GM12878 (cell line): ENCODE results near the gene OPCML.

ENCODE experiments used
- CEBPB ChIP-seq, 2 experiments: fragments of 150-350 bp in 1 of 2; IDR thresholded peaks; 2 replicates each; pipeline ENCODE4 v1.6.1; 2012 to 2014; ENCODE audit warnings: low read depth in 2 of 2, low read length in 2 of 2, borderline replicate concordance in 1 of 2, inconsistent platforms in 1 of 2
- GATAD2B ChIP-seq: fragments of 450-650 bp; conservative IDR thresholded peaks from 2 replicates; pipeline ENCODE4 v1.6.1; 2017; ENCODE audit warnings: low read depth, mild to moderate bottlenecking, moderate library complexity
- POLR2A ChIP-seq: IDR thresholded peaks from 2 replicates; pipeline ENCODE4 v1.6.1; 2011; ENCODE audit warnings: low read depth, mild to moderate bottlenecking, low read length
- POLR2AphosphoS5 ChIP-seq: IDR thresholded peaks from 2 replicates; pipeline ENCODE4 v1.6.1; 2011; ENCODE audit warnings: mild to moderate bottlenecking, low read length, inconsistent platforms
- SPI1 ChIP-seq: IDR thresholded peaks from 2 replicates; pipeline ENCODE4 v1.6.1; 2011; ENCODE audit warnings: low read depth, mild to moderate bottlenecking, low read length, moderate library complexity, borderline replicate concordance; ENCODE audit not compliant: insufficient read depth
- TF ChIP-seq, protein P1 (sequence below), 3 experiments: IDR thresholded peaks in 2 of 3; conservative IDR thresholded peaks in 1 of 3; 2 replicates each; pipeline ENCODE4 v1.5.1; 2011; ENCODE audit warnings: low read depth in 3 of 3, low read length in 3 of 3, mild to moderate bottlenecking in 3 of 3, control low read depth in 2 of 3, moderate library complexity in 2 of 3, inconsistent platforms in 1 of 3, mixed read lengths in 1 of 3; ENCODE audit not compliant: control insufficient read depth in 2 of 3, insufficient read depth in 1 of 3; ENCODE audit errors: extremely low read depth in 1 of 3

DNA sequence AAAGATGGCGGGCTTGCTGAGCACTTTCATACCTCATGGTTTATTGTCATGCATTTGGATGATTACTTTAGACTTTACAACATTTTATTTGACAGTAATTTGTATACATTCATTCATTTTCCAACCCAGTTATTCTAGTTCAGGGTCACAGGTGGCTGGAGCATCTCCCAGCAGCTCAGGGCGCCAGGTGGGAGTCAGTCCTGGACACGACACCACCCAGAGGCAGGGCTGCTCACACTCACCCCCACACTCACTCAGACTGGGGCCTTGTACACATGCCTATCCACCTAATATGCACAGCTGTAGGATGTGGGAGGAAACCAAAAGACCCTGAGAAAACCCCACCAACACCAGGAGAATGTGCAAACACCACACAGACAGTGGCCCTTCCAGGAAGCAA is 123.9 kb downstream of the OPCML start:
- TF ChIP-seq, protein P1, sequence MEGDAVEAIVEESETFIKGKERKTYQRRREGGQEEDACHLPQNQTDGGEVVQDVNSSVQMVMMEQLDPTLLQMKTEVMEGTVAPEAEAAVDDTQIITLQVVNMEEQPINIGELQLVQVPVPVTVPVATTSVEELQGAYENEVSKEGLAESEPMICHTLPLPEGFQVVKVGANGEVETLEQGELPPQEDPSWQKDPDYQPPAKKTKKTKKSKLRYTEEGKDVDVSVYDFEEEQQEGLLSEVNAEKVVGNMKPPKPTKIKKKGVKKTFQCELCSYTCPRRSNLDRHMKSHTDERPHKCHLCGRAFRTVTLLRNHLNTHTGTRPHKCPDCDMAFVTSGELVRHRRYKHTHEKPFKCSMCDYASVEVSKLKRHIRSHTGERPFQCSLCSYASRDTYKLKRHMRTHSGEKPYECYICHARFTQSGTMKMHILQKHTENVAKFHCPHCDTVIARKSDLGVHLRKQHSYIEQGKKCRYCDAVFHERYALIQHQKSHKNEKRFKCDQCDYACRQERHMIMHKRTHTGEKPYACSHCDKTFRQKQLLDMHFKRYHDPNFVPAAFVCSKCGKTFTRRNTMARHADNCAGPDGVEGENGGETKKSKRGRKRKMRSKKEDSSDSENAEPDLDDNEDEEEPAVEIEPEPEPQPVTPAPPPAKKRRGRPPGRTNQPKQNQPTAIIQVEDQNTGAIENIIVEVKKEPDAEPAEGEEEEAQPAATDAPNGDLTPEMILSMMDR (IDR thresholded peaks at IDR 0.05 in 2 of 3, conservative IDR thresholded peaks at IDR 0.05 in 1 of 3; ENCODE audit: control insufficient read depth in 2 of 3, extremely low read depth in 1 of 3, insufficient read depth in 1 of 3, low read depth in 3 of 3, low read length in 3 of 3) = no peak
- TF ChIP-seq POLR2AphosphoS5 (no peak), CEBPB (IDR thresholded peaks at IDR 0.05; ENCODE audit: borderline replicate concordance in 1 of 2, low read depth in 2 of 2, low read length in 2 of 2) (no peak), SPI1 (no peak), GATAD2B (no peak), POLR2A (no peak)
